ENCODE results near the gene FLNB.

Gene FLNB

GRCh38 chr3:58153371-58153770 is 145.1 kb downstream of the FLNB start:
- no peak overlapping the region for H3K4me3 ChIP-seq (ENCODE audit: low read depth, low read length)
- no peak for DNase-seq (ENCODE audit: low read depth)
- TF ChIP-seq CTCF (IDR thresholded peaks at IDR 0.05; ENCODE audit: insufficient read depth, low read depth, low read length, missing control alignments): no peak

- no peak for TF ChIP-seq CTCF (IDR thresholded peaks at IDR 0.05; ENCODE audit: insufficient read depth, low read depth, low read length, missing control alignments)
- DNase-seq (ENCODE audit: low read depth): no peak
- no peak overlapping the region for H3K4me3 ChIP-seq (ENCODE audit: low read depth, low read length)
Measured at GRCh38 chr3:58154626-58155449, 146.6 kb downstream of the FLNB start.

GRCh38 chr3:58155838-58156237 is 147.6 kb downstream of the FLNB start:
- no peak for DNase-seq (ENCODE audit: low read depth)
- no peak overlapping the region for H3K4me3 ChIP-seq (ENCODE audit: low read depth, low read length)
- TF ChIP-seq CTCF (IDR thresholded peaks at IDR 0.05; ENCODE audit: insufficient read depth, low read depth, low read length, missing control alignments): no peak

GRCh38 chr3:58157700-58158099 is 149.5 kb downstream of the FLNB start:
- DNase-seq (ENCODE audit: low read depth): no peak
- no peak overlapping the region for H3K4me3 ChIP-seq (ENCODE audit: low read depth, low read length)
- no peak for TF ChIP-seq CTCF (IDR thresholded peaks at IDR 0.05; ENCODE audit: insufficient read depth, low read depth, low read length, missing control alignments)

- no peak overlapping the region for H3K4me3 ChIP-seq (ENCODE audit: low read depth, low read length)
- no peak for DNase-seq (ENCODE audit: low read depth)
- TF ChIP-seq CTCF (IDR thresholded peaks at IDR 0.05; ENCODE audit: insufficient read depth, low read depth, low read length, missing control alignments): no peak
Measured at GRCh38 chr3:58158442-58159153, 150.4 kb downstream of the FLNB start.

GRCh38 chr3:58160399-58160798 is 152.2 kb downstream of the FLNB start:
- TF ChIP-seq CTCF (IDR thresholded peaks at IDR 0.05; ENCODE audit: insufficient read depth, low read depth, low read length, missing control alignments): no peak
- DNase-seq (ENCODE audit: low read depth): no peak
- H3K4me3 ChIP-seq (ENCODE audit: low read depth, low read length): no peak overlapping the region
